GM15510 (cell line): Measurements from ENCODE around the gene ATP2A2.

ENCODE experiments used
- POLR2A ChIP-seq: IDR thresholded peaks from 3 replicates; pipeline ENCODE4 v1.6.1; 2011; ENCODE audit warnings: borderline replicate concordance; ENCODE audit not compliant: insufficient read length; ENCODE audit errors: extremely low read depth

The ATP2A2 gene

GRCh38 chr12:110361216-110361615, 80.2 kb downstream of the ATP2A2 start:
- no peak for TF ChIP-seq POLR2A

DNA sequence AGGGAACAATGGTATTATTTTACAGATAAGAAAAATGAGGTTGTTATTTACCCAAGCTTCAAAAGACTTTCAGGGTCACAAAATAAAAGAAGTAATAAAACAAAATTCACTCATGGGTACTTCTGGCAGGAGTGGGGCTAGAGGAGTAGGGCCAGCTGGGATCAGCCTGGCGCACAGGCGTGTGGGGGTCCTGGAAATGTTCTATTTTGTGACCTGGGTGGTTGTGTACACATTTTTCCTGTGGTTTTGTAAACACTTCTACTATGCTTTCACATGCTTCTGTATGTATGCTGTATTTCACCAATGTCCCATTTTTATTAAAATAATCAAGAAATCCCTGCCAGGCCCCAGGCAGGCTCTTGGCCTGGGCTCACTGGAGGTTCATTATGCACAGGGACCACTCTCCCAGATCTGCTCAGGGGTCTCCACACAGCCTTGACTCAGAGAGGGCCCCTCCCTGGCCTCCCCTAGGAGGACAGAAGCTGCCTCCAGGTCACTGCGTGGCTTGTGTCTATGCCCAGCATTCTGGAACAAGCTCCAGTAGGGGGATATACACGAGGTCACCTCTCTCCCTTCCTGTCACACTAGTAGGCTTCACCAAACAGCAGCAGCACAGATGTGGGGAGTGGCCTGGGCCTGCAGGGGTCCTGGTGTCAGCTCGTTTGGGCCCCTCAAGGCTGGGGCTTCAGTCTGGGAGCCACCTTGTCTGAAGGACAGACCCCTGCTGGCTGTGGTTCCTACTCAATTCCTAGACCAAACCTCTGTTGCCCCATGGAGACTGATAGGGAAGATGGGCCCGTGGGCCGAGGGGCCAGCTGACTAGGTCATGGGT, 84.7 kb downstream of the ATP2A2 start:
- no peak for TF ChIP-seq POLR2A

GRCh38 chr12:110366321-110367142, 85.5 kb downstream of the ATP2A2 start:
- no peak for TF ChIP-seq POLR2A

DNA sequence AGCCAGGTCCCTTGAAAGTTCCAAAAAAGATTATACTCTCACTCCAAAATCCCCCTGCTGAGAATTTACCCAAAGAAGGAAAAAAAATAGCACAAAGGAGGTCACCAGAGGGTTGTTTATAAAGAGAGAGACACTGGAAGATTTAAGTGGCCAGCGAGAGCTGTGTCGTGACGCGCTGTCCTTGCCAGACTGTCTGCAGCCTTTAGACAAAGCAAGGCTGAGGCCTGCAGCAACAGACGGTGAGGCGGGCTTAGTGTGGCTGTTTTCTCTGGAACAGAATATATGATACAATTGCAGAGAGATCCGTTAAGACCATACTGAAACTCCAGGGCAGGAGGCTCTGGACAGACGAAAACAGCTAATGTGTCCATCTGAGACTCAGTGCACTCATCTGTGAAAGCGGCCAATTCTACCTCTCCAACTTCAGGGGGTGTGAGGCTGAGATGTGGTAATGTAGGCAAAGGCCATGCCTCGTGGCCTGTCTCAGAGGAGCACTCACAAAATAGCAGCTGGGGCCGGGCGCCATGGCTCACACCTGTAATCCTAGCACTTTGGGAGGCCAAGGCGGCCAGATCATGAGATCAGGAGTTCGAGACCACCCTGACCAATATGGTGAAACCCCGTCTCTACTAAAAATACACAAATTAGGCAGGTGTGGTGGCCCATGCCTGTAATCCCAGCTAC, 86.3 kb downstream of the ATP2A2 start:
- no peak for TF ChIP-seq POLR2A

DNA sequence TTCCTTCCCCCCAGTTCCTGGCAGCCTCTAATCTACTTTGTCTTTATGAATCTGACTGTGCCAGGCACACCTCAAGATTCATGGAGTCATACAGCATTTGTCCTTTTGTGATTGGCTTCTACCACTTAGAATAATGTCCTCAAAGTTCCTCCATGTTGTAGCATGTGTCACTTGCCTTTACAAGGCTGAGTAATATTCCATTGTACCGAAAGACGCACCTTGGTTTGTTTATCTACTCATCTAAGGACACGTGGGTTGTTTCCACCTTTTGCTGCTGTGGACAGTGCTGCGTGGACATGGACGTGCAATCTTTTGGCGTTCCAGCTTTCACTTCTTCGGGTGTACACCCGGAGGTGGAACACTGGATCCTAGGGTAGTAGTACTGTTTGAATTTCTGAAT, 88.9 kb downstream of the ATP2A2 start:
- TF ChIP-seq POLR2A, result no peak

DNA sequence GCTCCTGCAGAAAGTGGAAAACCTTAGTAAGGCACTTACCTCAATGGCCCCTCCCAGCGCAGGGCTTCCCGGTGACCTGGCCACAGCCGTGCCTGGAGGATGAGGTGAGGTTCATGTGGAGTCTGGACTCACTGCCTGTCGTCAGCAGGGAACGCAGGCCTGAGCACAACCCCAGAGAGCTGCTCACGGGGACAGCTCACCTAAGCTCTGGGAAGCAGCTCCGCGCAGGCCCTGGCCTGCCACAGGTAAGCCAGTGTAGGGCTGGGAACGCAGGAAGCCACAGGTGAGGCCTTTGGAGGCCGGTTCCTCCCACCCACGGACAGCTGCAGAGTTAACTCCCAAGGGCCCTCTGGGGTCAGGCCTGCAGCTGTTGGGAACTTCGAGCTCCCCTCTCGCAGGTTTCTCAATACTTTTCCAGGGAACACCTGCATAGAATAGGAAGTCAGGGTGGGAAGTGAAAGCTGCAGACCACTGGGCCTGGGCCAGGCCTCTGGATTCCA, 89.7 kb downstream of the ATP2A2 start:
- no peak for TF ChIP-seq POLR2A

DNA sequence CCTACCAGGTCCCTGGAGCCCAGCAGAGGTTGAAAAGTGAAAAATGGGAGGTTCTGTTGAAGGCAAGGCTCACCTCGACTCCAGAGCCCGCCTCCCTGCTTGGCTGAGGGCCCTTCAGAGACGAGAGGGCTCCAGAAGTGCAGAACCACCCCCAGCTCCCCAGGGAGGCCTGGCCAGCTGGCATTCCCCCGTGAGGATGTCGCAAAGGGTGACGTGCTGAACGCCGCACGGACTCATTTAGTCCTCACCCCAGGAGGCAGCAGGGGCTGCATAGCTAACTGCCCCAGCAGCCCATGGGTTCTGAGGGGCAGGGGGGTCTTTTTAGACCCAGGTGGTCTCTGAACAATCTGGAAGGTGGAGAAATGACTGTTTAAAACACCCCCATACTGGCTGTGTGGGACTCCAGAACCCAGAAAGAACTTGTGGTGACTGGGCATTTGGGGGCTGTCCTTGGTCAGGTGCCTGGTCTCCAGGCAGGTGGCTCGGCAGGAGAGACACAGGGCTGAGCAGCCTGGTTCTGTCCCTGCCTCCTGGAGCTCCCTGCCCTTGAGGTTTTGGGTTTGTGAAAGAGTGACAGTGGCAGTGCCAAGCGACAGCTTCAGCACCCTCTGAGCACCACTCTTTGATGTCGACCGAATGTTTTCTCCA, 90.5 kb downstream of the ATP2A2 start:
- TF ChIP-seq POLR2A, result peak; percentile 6

- no peak for TF ChIP-seq POLR2A
These were observed 91.0 kb downstream of the ATP2A2 start for GRCh38 chr12:110372056-110372425.

- no peak for TF ChIP-seq POLR2A
These were observed 92.0 kb downstream of the ATP2A2 start for GRCh38 chr12:110373025-110373424.

GRCh38 chr12:110373425-110373824, 92.4 kb downstream of the ATP2A2 start:
- TF ChIP-seq POLR2A, result no peak

GRCh38 chr12:110373962-110374611, 93.0 kb downstream of the ATP2A2 start:
- TF ChIP-seq POLR2A, result no peak

DNA sequence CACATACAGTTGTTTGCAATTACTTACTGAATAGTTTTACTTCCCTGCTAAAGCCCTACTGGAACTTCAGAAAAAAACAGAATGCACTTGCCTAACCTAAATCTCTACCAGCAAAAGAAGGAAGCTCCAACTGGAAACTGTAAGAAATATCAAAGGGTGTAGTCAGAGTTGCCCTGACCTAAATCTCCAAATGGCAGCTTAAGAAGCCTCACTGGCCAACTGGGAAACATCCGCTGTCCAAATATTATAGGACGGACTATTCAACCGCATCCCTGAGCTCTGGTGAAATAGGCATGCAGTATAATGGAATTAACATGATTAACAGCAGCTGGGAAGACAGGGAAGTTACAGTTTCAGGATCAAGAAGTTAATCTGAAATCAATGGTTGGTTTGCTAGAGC, 98.2 kb downstream of the ATP2A2 start:
- TF ChIP-seq POLR2A, result no peak

DNA sequence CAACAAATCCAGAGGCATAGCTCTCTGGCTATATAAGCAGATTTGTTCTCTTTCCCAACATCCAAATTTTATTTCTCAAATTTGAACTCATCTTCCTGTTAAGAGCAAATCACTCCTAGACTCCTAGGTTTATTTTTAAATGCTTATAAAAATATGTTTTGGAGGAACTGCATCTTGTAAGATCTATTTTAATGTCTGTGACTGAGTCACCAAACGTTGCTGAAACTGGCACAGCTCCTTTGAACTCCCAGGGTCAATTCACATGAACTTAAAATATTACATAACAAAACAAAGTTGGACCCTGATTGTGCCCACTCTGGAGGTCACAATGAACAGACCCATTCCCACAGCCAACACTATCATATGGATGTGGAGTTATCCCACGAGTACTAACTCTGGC, 98.6 kb downstream of the ATP2A2 start:
- TF ChIP-seq POLR2A, result no peak

GRCh38 chr12:110382683-110383082, 101.6 kb downstream of the ATP2A2 start:
- TF ChIP-seq POLR2A, result no peak
